MM.1S (cell line): ENCODE data around the gene SIRT7.

Source experiments
- DNase-seq: peaks from one replicate; pipeline ENCODE4 v3.0.0-alpha.2; 2015
- H2AFZ ChIP-seq: fragments of 300-600 bp; sonication (generic); 2 replicates; pipeline ENCODE4 v1.6.0; 2016; ENCODE audit warnings: antibody characterized with exemption, low read length
- H3F3A ChIP-seq: fragments of 300-600 bp; sonication (generic); 2 replicates; pipeline ENCODE4 v1.6.1; 2016; ENCODE audit warnings: mild to moderate bottlenecking, antibody characterized with exemption, low read length, moderate library complexity, mixed read lengths; ENCODE audit not compliant: insufficient read depth
- H3K27ac ChIP-seq: fragments of 300-600 bp; sonication (generic); 2 replicates; pipeline ENCODE4 v1.5.1; 2016; ENCODE audit warnings: mild to moderate bottlenecking, low read length
- H3K27me3 ChIP-seq: fragments of 300-600 bp; sonication (generic); replicated peaks from 2 replicates; pipeline ENCODE4 v1.6.0; 2016; ENCODE audit warnings: low read length; ENCODE audit not compliant: insufficient read depth
- H3K36me3 ChIP-seq: fragments of 300-600 bp; sonication (generic); replicated peaks from 2 replicates; pipeline ENCODE4 v1.6.1; 2016; ENCODE audit warnings: mild to moderate bottlenecking, low read length, mixed read lengths; ENCODE audit not compliant: insufficient read depth
- H3K4me1 ChIP-seq: fragments of 300-600 bp; sonication (generic); 2 replicates; pipeline ENCODE4 v1.6.1; 2016; ENCODE audit warnings: low read length, mixed read lengths
- H3K4me2 ChIP-seq: fragments of 300-600 bp; sonication (generic); 2 replicates; pipeline ENCODE4 v1.6.0; 2016; ENCODE audit warnings: low read depth, low read length
- H3K4me3 ChIP-seq: fragments of 300-600 bp; sonication (generic); 2 replicates; pipeline ENCODE4 v1.5.1; 2016; ENCODE audit warnings: low read length, mixed read lengths
- H3K79me2 ChIP-seq: fragments of 300-600 bp; sonication (generic); 2 replicates; pipeline ENCODE4 v1.6.1; 2016; ENCODE audit warnings: mixed run types, low read length, mixed read lengths
- H3K9ac ChIP-seq: fragments of 300-600 bp; sonication (generic); 2 replicates; pipeline ENCODE4 v1.6.1; 2016; ENCODE audit warnings: low read length, mixed read lengths
- H3K9me2 ChIP-seq: fragments of 300-600 bp; sonication (generic); replicated peaks from 2 replicates; pipeline ENCODE4 v1.6.1; 2016; ENCODE audit warnings: mild to moderate bottlenecking, low read length, mixed read lengths; ENCODE audit not compliant: insufficient read depth
- H3K9me3 ChIP-seq: fragments of 300-600 bp; sonication (generic); replicated peaks from 2 replicates; pipeline ENCODE4 v1.6.1; 2016; ENCODE audit warnings: mild to moderate bottlenecking, low read length, mixed read lengths; ENCODE audit not compliant: insufficient read depth
- H4K20me1 ChIP-seq: fragments of 300-600 bp; sonication (generic); 2 replicates; pipeline ENCODE4 v1.6.1; 2016; ENCODE audit warnings: mild to moderate bottlenecking, low read length, moderate library complexity, mixed read lengths; ENCODE audit not compliant: insufficient read depth
- EZH2 ChIP-seq: fragments of 300-600 bp; sonication (generic); optimal IDR thresholded peaks from 2 replicates; pipeline ENCODE3; 2017; ENCODE audit warnings: low read depth, mild to moderate bottlenecking, antibody characterized with exemption, low read length, mixed read lengths
- EZH2phosphoT487 ChIP-seq: fragments of 300-600 bp; sonication (generic); IDR thresholded peaks from 2 replicates; pipeline ENCODE4 v1.6.1; 2018; ENCODE audit warnings: antibody characterized with exemption, low read length
- TF ChIP-seq, protein P1 (sequence below): fragments of 300-600 bp; sonication (generic); IDR thresholded peaks from 2 replicates; pipeline ENCODE4 v1.5.1; 2016; ENCODE audit warnings: antibody characterized with exemption, low read length, mixed read lengths

SIRT7 gene

DNA sequence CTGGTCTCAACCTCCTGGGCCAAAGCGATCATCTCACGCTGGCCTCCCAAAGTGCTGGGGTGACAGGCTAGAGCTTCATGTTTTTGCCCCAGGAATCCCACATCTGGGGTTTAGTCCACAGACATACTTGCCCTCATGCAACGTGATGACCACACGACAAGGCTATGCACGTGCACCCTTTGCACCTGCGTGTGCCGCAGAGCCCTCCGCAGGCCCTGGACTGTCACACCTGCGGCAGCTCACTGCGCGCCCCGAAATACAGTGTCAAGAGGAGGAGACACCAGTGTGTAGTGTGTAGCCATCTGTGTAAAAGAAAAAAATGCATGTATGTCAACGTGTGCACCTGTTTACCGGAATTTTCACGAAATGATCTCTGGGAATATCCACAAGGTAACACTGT lies 32.5 kb upstream of the SIRT7 start:
- DNase-seq, result no peak
- H3K4me2 ChIP-seq, result no peak overlapping the region
- H3K36me3 ChIP-seq, result no peaks in the 10 kb centered on the region

GRCh38 chr17:81948635-81949378 lies 30.8 kb upstream of the SIRT7 start:
- H4K20me1 ChIP-seq, result no peaks in the 10 kb centered on the region
- no peak overlapping the region for H3K27ac ChIP-seq
- H3K4me3 ChIP-seq, result no peak overlapping the region
- H3K4me2 ChIP-seq, result no peak overlapping the region
- no peak overlapping the region for H3K9ac ChIP-seq
- H3K79me2 ChIP-seq, result no peaks in the 10 kb centered on the region
- DNase-seq, result no peak
- peaks cover 23% of the 10 kb centered on the region for H3K27me3 ChIP-seq
- TF ChIP-seq EZH2, result no peak
- no peak for TF ChIP-seq EZH2phosphoT487
- TF ChIP-seq, protein P1, sequence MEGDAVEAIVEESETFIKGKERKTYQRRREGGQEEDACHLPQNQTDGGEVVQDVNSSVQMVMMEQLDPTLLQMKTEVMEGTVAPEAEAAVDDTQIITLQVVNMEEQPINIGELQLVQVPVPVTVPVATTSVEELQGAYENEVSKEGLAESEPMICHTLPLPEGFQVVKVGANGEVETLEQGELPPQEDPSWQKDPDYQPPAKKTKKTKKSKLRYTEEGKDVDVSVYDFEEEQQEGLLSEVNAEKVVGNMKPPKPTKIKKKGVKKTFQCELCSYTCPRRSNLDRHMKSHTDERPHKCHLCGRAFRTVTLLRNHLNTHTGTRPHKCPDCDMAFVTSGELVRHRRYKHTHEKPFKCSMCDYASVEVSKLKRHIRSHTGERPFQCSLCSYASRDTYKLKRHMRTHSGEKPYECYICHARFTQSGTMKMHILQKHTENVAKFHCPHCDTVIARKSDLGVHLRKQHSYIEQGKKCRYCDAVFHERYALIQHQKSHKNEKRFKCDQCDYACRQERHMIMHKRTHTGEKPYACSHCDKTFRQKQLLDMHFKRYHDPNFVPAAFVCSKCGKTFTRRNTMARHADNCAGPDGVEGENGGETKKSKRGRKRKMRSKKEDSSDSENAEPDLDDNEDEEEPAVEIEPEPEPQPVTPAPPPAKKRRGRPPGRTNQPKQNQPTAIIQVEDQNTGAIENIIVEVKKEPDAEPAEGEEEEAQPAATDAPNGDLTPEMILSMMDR, result no peak
- H2AFZ ChIP-seq, result no peak overlapping the region
- H3K9me2 ChIP-seq, result no peaks in the 10 kb centered on the region
- H3F3A ChIP-seq, result no peaks in the 10 kb centered on the region
- no peaks in the 10 kb centered on the region for H3K4me1 ChIP-seq
- no peaks in the 10 kb centered on the region for H3K36me3 ChIP-seq
- H3K9me3 ChIP-seq, result no peaks in the 10 kb centered on the region

More for the DNA sequence above, 32.5 kb upstream of the SIRT7 start:
- TF ChIP-seq EZH2phosphoT487 (no peak), EZH2 (no peak)
- TF ChIP-seq, protein P1, result no peak
- no peaks in the 10 kb centered on the region for H3K9me2 ChIP-seq
- no peaks in the 10 kb centered on the region for H3F3A ChIP-seq
- no peak overlapping the region for H2AFZ ChIP-seq
- H3K79me2 ChIP-seq, result no peaks in the 10 kb centered on the region
- H3K4me3 ChIP-seq, result no peak overlapping the region
- H3K27ac ChIP-seq, result no peak overlapping the region
- H3K4me1 ChIP-seq, result no peaks in the 10 kb centered on the region
- no peaks in the 10 kb centered on the region for H3K9me3 ChIP-seq
- peaks cover 28% of the 10 kb centered on the region for H3K27me3 ChIP-seq
- no peaks in the 10 kb centered on the region for H4K20me1 ChIP-seq
- no peak overlapping the region for H3K9ac ChIP-seq

GRCh38 chr17:81947189-81947588 lies 29.2 kb upstream of the SIRT7 start, which contains the start of gene MYADML2:
Gene MYADML2, minus strand, starts transcription at chr17:81947233. Its CDS starts 5,492 bp downstream, at chr17:81941741.
- Histone ChIP-seq H3K9ac (no peak within 1 kb of the TSS), H3K4me1 (no peaks in the 10 kb centered on the region), H3K27ac (no peak within 1 kb of the TSS), H3K79me2 (no peaks in the 10 kb centered on the region), H3K4me3 (no peak within 1 kb of the TSS), H2AFZ (no peak within 1 kb of the TSS), H3F3A (no peaks in the 10 kb centered on the region), H3K9me3 (no peaks in the 10 kb centered on the region), H3K27me3 (peaks cover 16% of the 10 kb centered on the region), H3K9me2 (no peaks in the 10 kb centered on the region), H3K4me2 (no peak within 1 kb of the TSS), H4K20me1 (no peaks in the 10 kb centered on the region), H3K36me3 (no peaks in the 10 kb centered on the region)
- no peak for DNase-seq
- TF ChIP-seq, protein P1, result no peak
- no peak for TF ChIP-seq EZH2phosphoT487
- no peak for TF ChIP-seq EZH2
